HEK293T (cell line): ENCODE results near the gene ADCY9.
A peak's percentile ranks its signal among the peaks of the same experiment; 100 is the strongest.

ENCODE experiments used
- CTCF ChIA-PET: fragments of 350-600 bp; formaldehyde crosslinking; extraction: SDS; loops from one replicate; lab custom pipeline; 2021; ENCODE audit warnings: antibody characterized with exemption, inconsistent platforms; lab: Yijun Ruan, JAX
- POLR2A ChIA-PET: fragments of 350-600 bp; formaldehyde crosslinking; extraction: SDS; loops from one replicate; lab custom pipeline; 2020; ENCODE audit warnings: antibody characterized with exemption, inconsistent platforms; lab: Yijun Ruan, JAX
- DNase-seq: peaks from one replicate; pipeline ENCODE4 v3.0.0; 2012; ENCODE audit warnings: mixed read lengths; ENCODE audit errors: extremely low spot score
- ARNT ChIP-seq: fragments of 450-650 bp; IDR thresholded peaks from 2 replicates; pipeline ENCODE4 v1.6.1; 2017; ENCODE audit warnings: mild to moderate bottlenecking
- BHLHE40 ChIP-seq: fragments of 450-650 bp; IDR thresholded peaks from 2 replicates; pipeline ENCODE4 v1.6.1; 2016; ENCODE audit warnings: mild to moderate bottlenecking, moderate library complexity, borderline replicate concordance
- CTBP1 ChIP-seq: fragments of 450-650 bp; IDR thresholded peaks from 2 replicates; pipeline ENCODE4 v1.6.1; 2016; ENCODE audit warnings: borderline replicate concordance
- ELF4 ChIP-seq: fragments of 450-650 bp; IDR thresholded peaks from 2 replicates; pipeline ENCODE4 v1.6.1; 2017; ENCODE audit warnings: antibody characterized with exemption
- FOXA1 ChIP-seq: fragments of 450-650 bp; IDR thresholded peaks from 2 replicates; pipeline ENCODE4 v1.6.1; 2016; ENCODE audit warnings: mild to moderate bottlenecking
- FOXK2 ChIP-seq: fragments of 450-650 bp; IDR thresholded peaks from 2 replicates; pipeline ENCODE4 v1.6.1; 2016; ENCODE audit warnings: mild to moderate bottlenecking
- FOXM1 ChIP-seq: fragments of 450-650 bp; IDR thresholded peaks from 2 replicates; pipeline ENCODE4 v1.6.1; 2017; ENCODE audit warnings: mild to moderate bottlenecking, borderline replicate concordance
- HDGF ChIP-seq: fragments of 450-650 bp; IDR thresholded peaks from 2 replicates; pipeline ENCODE4 v1.6.1; 2017; ENCODE audit warnings: antibody characterized with exemption, borderline replicate concordance
- L3MBTL2 ChIP-seq: fragments of 450-650 bp; conservative IDR thresholded peaks from 2 replicates; pipeline ENCODE4 v1.6.1; 2016; ENCODE audit warnings: mild to moderate bottlenecking
- LEF1 ChIP-seq: fragments of 450-650 bp; IDR thresholded peaks from 2 replicates; pipeline ENCODE4 v1.6.1; 2017; ENCODE audit warnings: mild to moderate bottlenecking, borderline replicate concordance
- NFRKB ChIP-seq: fragments of 450-650 bp; IDR thresholded peaks from 2 replicates; pipeline ENCODE4 v1.6.1; 2016; ENCODE audit warnings: mild to moderate bottlenecking, moderate library complexity
- SP1 ChIP-seq: fragments of 450-650 bp; IDR thresholded peaks from 2 replicates; pipeline ENCODE4 v1.6.1; 2017
- SUZ12 ChIP-seq: fragments of 450-650 bp; IDR thresholded peaks from 2 replicates; pipeline ENCODE4 v1.6.1; 2016; ENCODE audit warnings: mild to moderate bottlenecking
- TARDBP ChIP-seq: fragments of 450-650 bp; IDR thresholded peaks from 2 replicates; pipeline ENCODE4 v1.6.1; 2016
- ZNF384 ChIP-seq: fragments of 450-650 bp; IDR thresholded peaks from 2 replicates; pipeline ENCODE4 v1.6.1; 2016
- TF ChIP-seq, protein P1 (sequence below): fragments of 450-650 bp; IDR thresholded peaks from 2 replicates; pipeline ENCODE4 v1.6.1; 2016

ADCY9 gene

DNA sequence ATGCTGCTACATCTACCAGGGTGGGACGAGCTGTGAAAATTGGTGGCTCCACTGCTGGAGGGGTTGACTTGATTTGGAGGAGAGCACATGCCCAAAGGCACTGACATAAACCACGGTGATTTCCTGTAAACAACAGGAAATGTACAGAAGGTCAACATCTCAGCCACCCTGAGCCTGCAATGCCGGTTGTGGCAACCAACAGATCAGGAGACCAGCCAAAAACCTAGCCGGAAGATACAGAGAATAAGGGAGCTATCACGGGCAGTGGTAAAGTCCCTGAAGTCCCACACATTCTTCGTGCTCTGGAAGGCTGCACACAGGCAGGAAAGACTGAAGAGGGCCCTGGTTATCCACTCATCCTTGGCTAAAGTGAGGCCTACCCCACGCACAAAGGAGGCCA lies 56.2 kb downstream of the ADCY9 start:
- POLR2A ChIA-PET = no interaction called here
- TF ChIP-seq, protein P1, sequence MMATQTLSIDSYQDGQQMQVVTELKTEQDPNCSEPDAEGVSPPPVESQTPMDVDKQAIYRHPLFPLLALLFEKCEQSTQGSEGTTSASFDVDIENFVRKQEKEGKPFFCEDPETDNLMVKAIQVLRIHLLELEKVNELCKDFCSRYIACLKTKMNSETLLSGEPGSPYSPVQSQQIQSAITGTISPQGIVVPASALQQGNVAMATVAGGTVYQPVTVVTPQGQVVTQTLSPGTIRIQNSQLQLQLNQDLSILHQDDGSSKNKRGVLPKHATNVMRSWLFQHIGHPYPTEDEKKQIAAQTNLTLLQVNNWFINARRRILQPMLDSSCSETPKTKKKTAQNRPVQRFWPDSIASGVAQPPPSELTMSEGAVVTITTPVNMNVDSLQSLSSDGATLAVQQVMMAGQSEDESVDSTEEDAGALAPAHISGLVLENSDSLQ = no peak
- TF ChIP-seq HDGF = no peak
- no peak for TF ChIP-seq SP1
- TF ChIP-seq FOXM1 = no peak
- no peak for TF ChIP-seq ZNF384
- TF ChIP-seq ARNT = no peak
- TF ChIP-seq BHLHE40 = no peak
- no peak for DNase-seq
- CTCF ChIA-PET = no interaction called here

- POLR2A ChIA-PET = no interaction called here
- CTCF ChIA-PET = interaction anchor here (0.7 kb wide), 1 partner anchor 42 kb away, joined by 3 read pairs; no protein-coding TSS in a partner anchor
- no peak for DNase-seq
- TF ChIP-seq FOXA1 (no peak), ARNT (no peak), LEF1 (no peak), ZNF384 (peak; percentile 76)
- TF ChIP-seq, protein P1 = no peak
Measured at GRCh38 chr16:4058386-4058785, 57.9 kb downstream of the ADCY9 start.

DNA sequence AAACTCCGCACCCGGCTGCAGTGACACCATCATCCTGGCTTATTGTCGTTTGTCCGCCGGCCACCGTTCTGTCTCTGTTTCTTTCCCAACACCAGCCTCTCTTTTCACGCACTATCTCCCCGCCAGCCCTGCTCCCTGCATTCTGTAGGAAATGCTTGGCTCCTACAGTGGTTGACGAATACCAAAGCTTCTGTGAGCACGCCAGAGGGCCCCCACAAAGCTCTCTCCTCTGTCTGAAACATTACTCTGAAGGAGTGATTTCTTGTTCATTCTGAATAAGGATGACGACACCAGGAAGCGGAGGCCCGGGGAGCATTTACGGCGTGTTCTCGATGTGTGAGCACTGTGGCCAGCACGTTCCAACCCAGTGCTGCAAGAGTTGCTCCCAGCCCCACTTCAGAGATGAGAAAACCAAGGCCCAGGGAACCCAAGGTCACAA lies 58.8 kb downstream of the ADCY9 start:
- TF ChIP-seq, protein P1 = no peak
- TF ChIP-seq NFRKB = no peak
- TF ChIP-seq ELF4 = no peak
- no peak for TF ChIP-seq ARNT
- TF ChIP-seq L3MBTL2 = no peak
- CTCF ChIA-PET = interaction anchor here (0.7 kb wide), 1 partner anchor 16 kb away, joined by 4 read pairs; no protein-coding TSS in a partner anchor
- DNase-seq = no peak
- POLR2A ChIA-PET = no interaction called here

DNA sequence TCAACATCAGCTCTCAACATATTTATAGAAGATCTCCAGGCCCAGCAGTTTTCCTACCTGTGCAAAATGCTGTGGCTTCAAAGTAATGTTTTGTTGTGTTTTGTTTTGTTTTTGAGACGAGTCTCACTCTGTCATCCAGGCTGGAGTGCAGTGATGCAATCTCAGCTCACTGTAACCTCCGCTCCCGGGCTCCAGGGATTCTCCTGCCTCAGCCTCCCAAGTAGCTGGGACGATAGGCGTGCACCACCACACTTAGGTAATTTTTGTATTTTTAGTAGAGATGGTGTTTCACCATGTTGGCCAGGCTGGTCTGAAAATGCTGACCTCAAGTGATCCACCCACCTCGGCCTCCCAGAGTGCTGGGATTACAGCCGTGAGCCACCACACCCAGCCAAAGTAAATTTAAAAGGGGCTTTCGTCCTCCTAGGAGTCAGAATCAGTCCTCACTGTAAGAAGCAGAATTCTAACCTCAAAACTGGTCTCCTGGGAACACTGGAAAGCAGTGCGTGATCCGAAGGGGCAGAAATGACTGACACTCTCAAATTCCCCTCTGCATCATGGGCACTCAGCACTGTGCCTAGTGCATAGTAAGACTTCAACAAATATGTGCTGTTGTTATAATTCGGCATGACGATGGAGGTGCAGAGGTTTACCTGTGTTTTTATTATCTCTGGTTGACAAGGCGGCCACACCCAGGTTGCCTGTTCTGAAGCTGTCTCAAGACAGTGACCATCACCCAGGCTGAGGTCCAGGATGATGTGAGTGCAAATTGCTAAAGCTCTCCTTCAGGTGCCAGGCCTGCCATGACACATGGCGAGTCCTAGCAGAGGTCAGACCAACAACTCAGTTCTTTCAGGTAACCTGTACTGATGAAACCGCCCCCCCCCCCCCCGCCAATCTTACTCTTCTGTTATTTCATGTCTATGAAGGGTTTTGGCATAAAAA lies 59.8 kb downstream of the ADCY9 start:
- POLR2A ChIA-PET = no interaction called here
- CTCF ChIA-PET = interaction anchor here (0.7 kb wide), 1 partner anchor 15 kb away, joined by 4 read pairs; no protein-coding TSS in a partner anchor
- DNase-seq = no peak
- TF ChIP-seq, protein P1 = no peak
- no peak for TF ChIP-seq ELF4
- no peak for TF ChIP-seq ARNT
- no peak for TF ChIP-seq SP1
- TF ChIP-seq CTBP1 = no peak
- TF ChIP-seq SUZ12 = no peak
- TF ChIP-seq NFRKB = no peak
- no peak for TF ChIP-seq LEF1
- TF ChIP-seq TARDBP = no peak
- no peak for TF ChIP-seq ZNF384
- no peak for TF ChIP-seq FOXM1
- no peak for TF ChIP-seq HDGF
- no peak for TF ChIP-seq L3MBTL2
- TF ChIP-seq FOXK2 = no peak
- TF ChIP-seq FOXA1 = no peak
- no peak for TF ChIP-seq BHLHE40

DNA sequence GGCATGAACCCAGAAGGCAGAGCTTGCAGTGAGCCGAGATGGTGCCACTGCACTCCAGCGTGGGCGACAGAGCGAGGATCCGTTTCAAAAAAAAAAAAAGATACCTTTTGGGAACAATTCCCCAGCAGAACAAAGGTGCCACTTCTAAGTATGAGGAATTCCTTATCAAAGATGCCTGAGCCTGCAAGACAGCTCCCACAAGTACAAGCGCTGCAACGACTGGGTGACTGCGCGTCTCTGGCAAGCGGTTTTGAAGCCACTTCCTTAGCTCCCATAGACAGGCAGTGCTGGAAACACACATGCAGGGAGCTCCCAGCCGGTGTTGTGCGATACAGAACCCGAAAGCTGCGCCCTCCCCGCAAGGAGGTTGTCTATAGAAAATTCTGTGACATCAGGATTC lies 60.5 kb downstream of the ADCY9 start:
- CTCF ChIA-PET = no interaction called here
- POLR2A ChIA-PET = interaction anchor here (0.9 kb wide), 1 partner anchor 60 kb away, joined by 3 read pairs; no protein-coding TSS in a partner anchor
- TF ChIP-seq SP1 = no peak
- no peak for TF ChIP-seq ARNT
- TF ChIP-seq LEF1 = no peak
- no peak for TF ChIP-seq TARDBP
- no peak for TF ChIP-seq CTBP1
- no peak for TF ChIP-seq FOXA1
- TF ChIP-seq HDGF = no peak
- TF ChIP-seq SUZ12 = no peak
- no peak for TF ChIP-seq ELF4
- no peak for TF ChIP-seq NFRKB
- TF ChIP-seq, protein P1 = no peak
- no peak for DNase-seq
